HG03025 (cell line): ENCODE measurements around the gene S100A2.

Experiments
- ATAC-seq: cut with Tn5 transposase; IDR thresholded peaks from one replicate; pipeline ENCODE4 v1.9.1; 2021; ENCODE audit warnings: mild to moderate bottlenecking, moderate library complexity; ENCODE audit not compliant: unreplicated experiment, low FRiP score

S100A2 gene

DNA sequence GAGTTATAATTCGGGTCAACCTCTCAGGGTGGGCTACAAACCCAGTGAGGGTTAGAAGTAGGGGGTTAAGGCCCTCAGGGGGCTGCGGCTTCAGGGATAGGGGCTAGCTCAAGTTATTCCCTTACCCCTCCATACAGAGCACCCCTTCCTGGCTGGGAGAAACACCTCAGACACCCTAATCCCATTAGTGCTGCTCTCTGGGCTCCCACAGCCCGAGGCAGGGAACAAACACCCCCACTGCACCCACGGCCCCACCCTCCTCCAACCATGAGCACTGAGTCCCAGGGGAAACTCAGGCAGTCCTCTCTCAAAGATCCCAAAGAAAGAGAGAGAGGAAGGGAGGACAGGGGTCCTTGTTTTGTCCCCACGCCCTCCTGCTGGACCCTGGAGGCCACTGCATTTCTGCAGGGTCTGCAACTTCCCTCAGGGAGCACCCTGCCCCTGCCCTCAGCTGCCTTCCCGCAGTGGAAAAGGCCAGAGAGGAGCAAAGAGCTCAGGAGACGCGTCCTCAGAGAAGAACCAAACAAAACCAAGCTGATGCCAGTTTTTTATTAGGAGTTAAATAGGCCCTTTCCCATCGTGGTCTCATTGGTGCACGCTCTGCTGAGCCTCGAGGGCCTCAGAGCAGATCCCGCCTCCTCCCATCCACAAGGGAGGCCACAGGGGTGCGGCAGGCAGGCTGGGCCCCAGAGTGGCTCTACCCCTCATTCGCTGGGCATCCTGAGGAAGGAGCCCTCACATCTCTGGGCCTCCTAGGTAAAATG lies 18.7 kb downstream of the S100A2 start:
- no peak for ATAC-seq

DNA sequence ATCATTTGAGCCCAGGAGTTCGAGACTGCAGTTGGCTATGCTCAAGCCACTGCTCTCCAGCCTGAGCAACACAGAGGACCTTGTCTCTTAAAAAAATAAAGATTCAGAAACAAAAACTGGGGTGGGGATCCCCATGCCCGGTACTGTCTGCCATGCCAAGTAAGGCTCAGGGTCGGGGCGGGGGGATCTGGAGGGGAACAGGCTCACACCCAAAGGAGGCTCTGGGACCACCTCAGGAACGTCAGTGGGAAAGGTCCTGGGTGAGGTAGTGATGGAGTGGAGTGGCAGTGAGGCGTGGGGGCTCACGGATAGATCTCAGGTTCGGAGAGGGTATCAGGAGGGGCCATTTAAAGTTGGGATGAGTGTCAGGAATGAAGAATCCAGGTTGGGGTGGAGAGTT lies 19.3 kb downstream of the S100A2 start:
- no peak for ATAC-seq

- ATAC-seq, result no peak
Measured at GRCh38 chr1:153545067-153546055, 20.3 kb downstream of the S100A2 start, which contains the start of gene S100A4. TSS of gene S100A4 (minus strand) at chr1:153545806. CDS start at chr1:153544794, 1,012 bp downstream.

DNA sequence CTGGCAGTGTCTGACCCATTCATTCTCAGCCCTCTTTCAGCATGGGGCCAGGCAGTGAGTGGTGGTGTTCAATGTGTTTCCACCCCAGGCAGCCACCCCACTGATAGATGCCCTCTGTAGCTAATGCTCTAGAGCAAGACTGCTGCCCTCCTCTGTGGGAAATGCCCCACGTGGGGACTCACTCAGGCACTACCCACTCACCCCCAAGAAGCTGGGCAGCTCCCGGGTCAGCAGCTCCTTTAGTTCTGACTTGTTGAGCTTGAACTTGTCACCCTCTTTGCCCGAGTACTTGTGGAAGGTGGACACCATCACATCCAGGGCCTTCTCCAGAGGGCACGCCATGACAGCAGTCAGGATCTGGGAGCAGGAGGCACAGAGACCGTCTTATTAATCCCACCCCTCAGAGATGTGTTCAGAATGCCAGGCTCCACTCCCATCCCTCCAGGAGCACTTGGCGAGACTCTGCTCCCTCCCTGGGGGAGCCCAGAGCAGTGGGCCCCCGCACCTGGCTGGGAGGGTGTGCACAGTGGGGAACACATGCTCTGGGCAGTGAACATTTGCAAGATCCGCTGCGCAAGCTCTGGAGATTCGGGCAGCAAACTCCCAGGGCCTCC lies 21.1 kb downstream of the S100A2 start:
- ATAC-seq, result no peak

DNA sequence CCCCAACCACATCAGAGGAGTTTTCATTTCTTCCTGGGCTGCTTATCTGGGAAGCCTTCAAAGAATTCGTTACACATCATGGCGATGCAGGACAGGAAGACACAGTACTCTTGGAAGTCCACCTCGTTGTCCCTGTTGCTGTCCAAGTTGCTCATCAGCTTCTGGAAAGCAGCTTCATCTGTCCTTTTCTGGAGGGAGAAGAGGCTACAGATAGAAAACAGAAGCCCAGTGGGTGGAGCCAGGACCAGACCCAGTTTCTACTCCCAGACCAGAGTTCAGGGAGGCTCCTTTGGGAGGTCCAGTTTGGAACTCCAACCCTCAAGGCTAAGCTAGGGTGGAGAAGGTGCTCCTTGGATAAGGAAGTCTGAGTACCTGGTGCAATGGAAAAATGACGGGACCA lies 21.9 kb downstream of the S100A2 start:
- no peak for ATAC-seq

DNA sequence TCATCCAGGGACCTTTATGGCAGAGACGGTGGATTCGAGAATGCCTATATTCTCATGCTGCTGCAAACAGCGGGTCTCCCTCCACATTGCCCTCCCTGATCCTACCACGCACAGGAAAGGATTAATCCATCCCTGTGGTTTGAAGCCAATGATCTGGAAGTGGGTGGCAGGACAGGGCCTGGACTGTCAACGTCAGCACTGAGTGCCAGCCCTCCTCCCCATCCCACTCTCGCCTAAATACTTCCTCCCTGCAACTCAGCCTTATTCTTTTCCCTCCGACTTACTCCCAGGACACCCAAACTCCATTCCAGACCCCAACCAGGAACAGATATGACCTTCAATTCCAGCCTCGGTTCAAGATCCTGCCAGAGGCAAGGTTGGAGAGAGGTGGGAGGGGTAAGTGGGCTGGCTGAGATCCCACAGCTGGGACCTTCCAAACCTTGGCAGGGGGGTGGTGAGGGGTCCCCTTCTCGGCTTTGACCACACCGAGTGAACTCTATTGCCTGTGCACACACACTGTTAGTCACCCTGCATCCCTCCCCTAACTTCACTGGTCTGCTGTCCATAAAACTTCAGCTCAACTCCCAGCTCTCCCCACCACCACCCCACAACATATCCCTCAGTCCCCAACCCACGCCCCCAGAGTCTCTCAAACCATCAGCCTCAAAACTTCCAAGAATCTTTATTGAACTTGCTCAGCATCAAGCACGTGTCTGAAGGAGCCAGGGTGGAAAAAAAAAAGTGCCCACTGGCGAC lies 22.5 kb downstream of the S100A2 start:
- no peak for ATAC-seq

GRCh38 chr1:153541641-153542590 lies 23.7 kb downstream of the S100A2 start:
- no peak for ATAC-seq

DNA sequence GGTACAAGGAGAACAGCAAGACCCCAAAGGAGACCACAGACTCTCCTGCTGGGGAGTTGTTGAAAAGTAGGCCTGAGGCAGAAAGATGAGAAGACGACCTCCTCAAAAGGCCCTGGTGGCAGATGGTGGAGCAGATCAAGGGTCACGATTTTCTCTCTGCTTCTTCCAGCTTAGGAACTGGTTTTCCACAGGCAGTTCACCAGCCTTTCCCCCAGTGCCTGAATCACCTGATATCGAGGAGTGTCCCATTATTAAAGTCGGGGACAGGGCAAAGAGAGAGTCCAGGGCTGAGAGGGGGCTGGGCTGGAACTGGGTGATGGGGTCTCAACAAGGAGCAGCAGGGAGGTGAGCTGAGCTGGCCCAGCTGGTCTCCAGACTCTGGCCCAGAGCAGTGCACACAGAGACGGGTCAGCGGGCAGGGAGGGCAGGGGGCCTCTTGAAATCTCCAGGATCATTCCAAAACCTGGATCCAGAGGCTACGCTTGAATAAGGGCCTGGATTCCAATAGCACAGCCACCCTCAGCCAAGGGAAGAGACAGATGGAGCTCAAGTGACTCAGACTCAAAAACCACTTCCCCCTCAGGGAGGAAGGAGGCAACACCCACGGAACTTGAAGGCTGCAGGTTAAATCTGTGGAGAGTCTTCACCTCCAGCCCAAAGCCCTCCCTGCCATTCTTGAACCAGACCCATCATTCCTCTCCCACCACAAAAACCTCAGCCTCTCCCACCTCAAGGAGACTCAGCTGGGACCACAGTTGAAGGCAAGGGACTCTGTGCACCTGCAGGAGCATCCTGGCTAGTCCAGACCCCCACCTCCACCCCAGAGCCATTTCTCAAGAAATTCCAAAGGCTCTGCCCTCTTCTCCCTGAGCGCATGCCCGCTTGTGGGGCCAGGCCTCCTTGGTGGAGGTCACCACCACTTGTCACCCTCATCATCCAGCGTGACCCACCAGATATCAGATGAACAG lies 25.0 kb downstream of the S100A2 start, which contains the start of gene S100A5:
Gene S100A5, minus strand, starts transcription at position 541 of the 968 bp plus-strand sequence. CDS start 743 bp downstream, outside the sequence.
- ATAC-seq, result no peak

DNA sequence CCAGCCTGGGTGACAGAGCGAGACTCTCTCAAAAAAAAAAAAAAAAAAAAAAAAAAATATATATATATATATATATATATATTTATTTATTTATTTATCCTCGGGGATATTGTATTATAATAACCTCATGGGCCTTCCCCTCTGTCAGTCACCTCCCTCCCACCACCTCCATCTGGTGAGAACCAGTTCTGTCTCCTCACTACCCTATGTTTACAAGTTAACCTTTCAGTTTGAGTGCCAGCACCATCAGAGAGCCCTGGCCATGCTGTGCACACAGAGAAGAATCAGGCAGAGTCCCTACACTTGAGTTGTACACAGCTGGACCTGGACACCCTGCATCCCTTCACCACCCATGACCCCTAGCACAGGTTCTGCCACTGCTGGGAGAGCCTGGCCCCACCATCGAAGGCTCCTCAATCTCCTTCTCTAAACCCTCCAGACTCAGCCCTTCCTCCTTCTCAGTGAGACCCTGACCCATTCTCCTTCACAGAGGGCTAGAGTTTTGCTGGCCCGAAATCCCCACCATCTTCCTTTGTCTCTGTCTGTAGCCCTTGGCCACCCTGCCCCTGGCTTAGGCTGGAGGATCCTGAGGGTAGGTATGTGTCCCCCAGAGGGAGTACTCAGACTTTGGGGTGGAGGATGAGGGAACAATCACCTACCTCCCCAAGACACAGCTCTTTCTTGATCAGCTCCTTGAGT lies 26.1 kb downstream of the S100A2 start:
- no peak for ATAC-seq

GRCh38 chr1:153538315-153538821 lies 27.3 kb downstream of the S100A2 start:
- ATAC-seq, result no peak

- ATAC-seq, result no peak
Measured at GRCh38 chr1:153537376-153537730, 28.3 kb downstream of the S100A2 start.

GRCh38 chr1:153536671-153537375 lies 28.8 kb downstream of the S100A2 start:
- ATAC-seq, result no peak

- no peak for ATAC-seq
Measured at GRCh38 chr1:153536012-153536670, 29.5 kb downstream of the S100A2 start.

DNA sequence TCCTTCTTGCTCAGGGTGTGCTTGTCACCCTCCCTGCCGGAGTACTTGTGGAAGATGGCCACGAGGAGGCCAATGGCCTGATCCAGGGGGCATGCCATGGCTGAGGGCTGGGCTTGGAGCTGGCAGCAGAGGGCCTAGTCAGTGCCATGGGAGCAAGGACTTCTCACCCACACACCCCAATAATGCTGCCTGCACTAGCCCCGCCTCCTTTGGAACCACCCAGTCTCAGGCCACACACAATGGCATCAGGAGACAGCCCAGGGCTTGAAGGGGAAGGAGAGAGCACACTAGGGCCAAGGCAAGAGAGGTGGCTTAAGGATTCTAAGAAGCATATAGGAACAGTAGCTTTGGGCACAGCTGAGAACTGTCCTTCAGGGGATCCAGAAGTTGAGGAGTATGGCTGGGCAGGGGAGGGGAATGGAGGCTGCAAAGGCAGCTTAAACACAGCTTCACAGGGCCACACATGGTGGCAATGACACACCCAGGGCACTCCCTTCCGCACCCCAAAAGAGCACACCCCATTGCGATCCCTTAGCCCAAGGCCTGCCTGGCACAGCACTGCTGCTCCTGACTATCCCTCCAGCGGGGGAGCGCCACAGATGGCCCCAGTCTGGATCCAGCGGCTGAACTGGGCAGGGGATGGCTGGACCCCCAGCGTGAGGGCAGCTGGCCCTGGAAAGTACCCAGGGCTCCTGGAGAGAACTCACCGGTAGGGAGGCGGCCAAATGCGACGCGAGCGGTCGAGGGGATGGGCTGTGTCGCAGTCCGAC lies 30.2 kb downstream of the S100A2 start, which contains the start of gene S100A6:
Gene S100A6, minus strand, starts transcription at position 750 of the 770 bp plus-strand sequence. Its CDS starts 652 bp downstream, at position 98.
- no peak for ATAC-seq

DNA sequence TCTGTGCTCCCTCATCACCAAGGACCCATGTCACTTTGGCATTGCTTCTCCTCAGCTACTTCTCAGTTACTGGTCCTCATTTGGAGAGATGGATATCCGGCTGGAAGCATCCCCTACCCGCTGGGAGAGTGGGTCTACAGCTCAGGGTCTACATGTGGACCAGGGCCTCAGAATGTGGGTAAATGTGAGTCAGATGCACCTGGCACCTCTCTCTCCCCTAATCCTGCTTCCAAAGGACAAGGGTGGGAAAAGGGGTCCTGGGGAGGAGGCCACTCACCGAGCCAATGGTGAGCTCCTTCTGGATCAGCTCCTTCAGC lies 30.8 kb downstream of the S100A2 start:
- ATAC-seq, result no peak
